Measurements from ENCODE around the gene CCDC169. TPM values are rescaled to one million over a fixed set of nuclear protein-coding genes. Genes with fewer than 3 reads are reported as not detected.

Gene CCDC169
- total RNA-seq, 2 donors from 2014 or later = not detected

DNA sequence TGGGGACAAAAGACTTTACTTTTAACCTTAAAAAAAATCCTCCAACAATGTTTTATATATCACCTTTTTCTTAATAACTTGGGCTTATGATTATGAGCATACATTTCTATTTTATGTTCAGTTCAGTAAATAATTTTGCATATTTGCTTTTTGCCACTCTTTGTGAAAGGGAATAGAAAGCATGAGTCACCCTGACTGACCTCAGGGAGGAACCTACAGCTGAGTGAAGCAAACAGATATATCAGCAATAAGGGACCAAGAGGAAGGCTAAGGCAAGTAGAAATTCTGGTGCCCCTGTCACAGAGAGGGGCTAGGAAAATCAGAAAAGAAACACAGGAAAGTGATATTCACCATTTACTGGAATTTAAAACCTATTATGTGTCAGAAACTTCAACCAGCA is 46.1 kb downstream of the CCDC169 start:
- no peak overlapping the region for H3K27ac ChIP-seq
- TF ChIP-seq, protein P1, sequence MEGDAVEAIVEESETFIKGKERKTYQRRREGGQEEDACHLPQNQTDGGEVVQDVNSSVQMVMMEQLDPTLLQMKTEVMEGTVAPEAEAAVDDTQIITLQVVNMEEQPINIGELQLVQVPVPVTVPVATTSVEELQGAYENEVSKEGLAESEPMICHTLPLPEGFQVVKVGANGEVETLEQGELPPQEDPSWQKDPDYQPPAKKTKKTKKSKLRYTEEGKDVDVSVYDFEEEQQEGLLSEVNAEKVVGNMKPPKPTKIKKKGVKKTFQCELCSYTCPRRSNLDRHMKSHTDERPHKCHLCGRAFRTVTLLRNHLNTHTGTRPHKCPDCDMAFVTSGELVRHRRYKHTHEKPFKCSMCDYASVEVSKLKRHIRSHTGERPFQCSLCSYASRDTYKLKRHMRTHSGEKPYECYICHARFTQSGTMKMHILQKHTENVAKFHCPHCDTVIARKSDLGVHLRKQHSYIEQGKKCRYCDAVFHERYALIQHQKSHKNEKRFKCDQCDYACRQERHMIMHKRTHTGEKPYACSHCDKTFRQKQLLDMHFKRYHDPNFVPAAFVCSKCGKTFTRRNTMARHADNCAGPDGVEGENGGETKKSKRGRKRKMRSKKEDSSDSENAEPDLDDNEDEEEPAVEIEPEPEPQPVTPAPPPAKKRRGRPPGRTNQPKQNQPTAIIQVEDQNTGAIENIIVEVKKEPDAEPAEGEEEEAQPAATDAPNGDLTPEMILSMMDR (IDR thresholded peaks at IDR 0.05) = no peak
- H3K4me1 ChIP-seq (ENCODE audit: control insufficient read depth in 1 of 2, low read depth in 2 of 2) = no peaks in the 10 kb centered on the region
- peaks cover 3% of the 10 kb centered on the region for H3K9me3 ChIP-seq
- no peak for ATAC-seq (ENCODE audit: insufficient number of reproducible peaks, low FRiP score, low read depth)
- no peaks in the 10 kb centered on the region for H3K27me3 ChIP-seq (replicated peaks; ENCODE audit: insufficient read depth)
- no peak for DNase-seq (ENCODE audit: low spot score)
- no peak overlapping the region for H3K4me3 ChIP-seq
- H3K36me3 ChIP-seq = no peaks in the 10 kb centered on the region

GRCh38 chr13:36251017-36251416 is 46.6 kb downstream of the CCDC169 start:
- DNase-seq (ENCODE audit: low spot score) (no peak), ATAC-seq (ENCODE audit: insufficient number of reproducible peaks, low FRiP score, low read depth) (no peak)
- no peaks in the 10 kb centered on the region for H3K4me1 ChIP-seq (ENCODE audit: control insufficient read depth in 1 of 2, low read depth in 2 of 2)
- H3K9me3 ChIP-seq = peaks cover 3% of the 10 kb centered on the region
- H3K4me3 ChIP-seq = no peak overlapping the region
- H3K27me3 ChIP-seq (replicated peaks; ENCODE audit: insufficient read depth) = no peaks in the 10 kb centered on the region
- H3K27ac ChIP-seq = no peak overlapping the region
- TF ChIP-seq, protein P1 (IDR thresholded peaks at IDR 0.05) = no peak
- H3K36me3 ChIP-seq = no peaks in the 10 kb centered on the region

DNA sequence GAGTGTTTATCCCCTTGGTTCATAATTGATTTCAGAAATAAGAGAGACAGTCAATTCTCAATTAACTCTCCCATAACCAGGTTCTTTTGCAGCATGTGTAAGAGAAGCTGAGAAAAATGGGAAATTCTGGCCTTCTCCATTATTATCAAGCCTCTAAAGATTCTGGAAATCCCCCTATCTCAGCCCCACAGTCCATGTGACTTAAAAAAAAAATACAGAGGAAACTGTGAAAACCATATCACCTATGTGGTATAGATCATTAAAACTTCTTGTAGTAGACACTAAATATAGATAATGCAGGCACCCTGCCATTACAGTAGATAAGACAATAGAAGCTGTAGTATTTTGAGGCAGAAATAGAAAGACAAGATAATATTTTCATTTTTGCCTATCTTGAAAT is 48.9 kb downstream of the CCDC169 start:
- no peak for DNase-seq (ENCODE audit: low spot score)
- Histone ChIP-seq H3K4me3 (no peak overlapping the region), H3K36me3 (no peaks in the 10 kb centered on the region), H3K27me3 (replicated peaks; ENCODE audit: insufficient read depth) (no peaks in the 10 kb centered on the region), H3K4me1 (ENCODE audit: control insufficient read depth in 1 of 2, low read depth in 2 of 2) (no peaks in the 10 kb centered on the region), H3K9me3 (peaks cover 3% of the 10 kb centered on the region), H3K27ac (no peak overlapping the region)
- no peak for ATAC-seq (ENCODE audit: insufficient number of reproducible peaks, low FRiP score, low read depth)
- TF ChIP-seq, protein P1 (IDR thresholded peaks at IDR 0.05) = no peak

- H3K27me3 ChIP-seq (replicated peaks; ENCODE audit: insufficient read depth) = no peaks in the 10 kb centered on the region
- no peak overlapping the region for H3K27ac ChIP-seq
- H3K4me3 ChIP-seq = no peak overlapping the region
- no peaks in the 10 kb centered on the region for H3K4me1 ChIP-seq (ENCODE audit: control insufficient read depth in 1 of 2, low read depth in 2 of 2)
- TF ChIP-seq, protein P1 (IDR thresholded peaks at IDR 0.05) = no peak
- ATAC-seq (ENCODE audit: insufficient number of reproducible peaks, low FRiP score, low read depth) (no peak), DNase-seq (ENCODE audit: low spot score) (no peak)
- H3K36me3 ChIP-seq = no peaks in the 10 kb centered on the region
- H3K9me3 ChIP-seq = peaks cover 3% of the 10 kb centered on the region
These were observed 52.6 kb downstream of the CCDC169 start for GRCh38 chr13:36244990-36245389.

DNA sequence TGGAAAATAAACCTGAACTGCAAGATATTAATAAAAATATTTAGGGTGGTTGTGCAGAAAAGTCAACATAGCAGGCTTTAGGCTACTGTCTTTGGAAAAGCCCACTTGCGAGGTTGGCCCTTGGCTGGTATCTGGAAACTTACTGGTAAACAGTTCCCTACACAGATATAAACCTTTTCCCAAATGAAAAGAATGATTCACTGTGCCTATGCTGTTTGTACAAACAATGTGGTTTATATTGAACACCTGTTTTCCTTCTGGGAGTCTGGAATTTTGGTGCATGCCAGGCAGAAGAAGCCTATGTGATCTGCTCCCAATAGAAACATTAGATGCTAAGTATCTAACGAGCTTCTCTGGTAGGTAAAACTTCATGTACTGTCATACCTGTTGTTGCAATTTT is 53.5 kb downstream of the CCDC169 start:
- Histone ChIP-seq H3K4me1 (ENCODE audit: control insufficient read depth in 1 of 2, low read depth in 2 of 2) (no peaks in the 10 kb centered on the region), H3K27ac (no peak overlapping the region), H3K9me3 (peaks cover 3% of the 10 kb centered on the region), H3K27me3 (replicated peaks; ENCODE audit: insufficient read depth) (no peaks in the 10 kb centered on the region), H3K36me3 (no peaks in the 10 kb centered on the region), H3K4me3 (no peak overlapping the region)
- DNase-seq (ENCODE audit: low spot score) (no peak), ATAC-seq (ENCODE audit: insufficient number of reproducible peaks, low FRiP score, low read depth) (no peak)
- TF ChIP-seq, protein P1 (IDR thresholded peaks at IDR 0.05) = no peak
